NCI-H2227 treated with DMSO at 0.1 percent for 48 hours (cell line): ENCODE results near the gene KCNA1.

Experiments used
- DNase-seq: peaks from one replicate; lab custom pipeline; 2025; lab: John Stamatoyannopoulos, UW

Gene KCNA1

DNA sequence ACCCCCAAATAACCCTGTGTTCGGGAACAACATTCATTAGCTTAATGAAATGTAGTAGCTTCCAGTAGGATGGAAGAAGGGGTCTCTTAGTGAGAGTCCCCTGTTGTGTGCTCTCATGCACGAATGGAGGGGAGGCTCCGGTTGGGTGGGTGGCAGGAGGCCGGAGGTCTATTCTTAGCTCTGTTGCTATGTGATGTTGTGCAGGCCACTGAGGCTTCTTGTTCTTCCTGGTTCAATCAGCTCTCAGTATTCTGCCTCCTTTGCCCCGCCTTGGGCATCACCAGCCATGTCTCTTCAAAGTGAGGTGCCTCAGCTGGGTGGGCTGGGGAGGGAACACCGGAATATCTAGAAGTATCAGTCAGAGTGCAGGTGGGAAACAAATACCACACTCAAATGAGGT is 50.8 kb downstream of the KCNA1 start:
- no peak for DNase-seq

GRCh38 chr12:4961311-4961710 is 51.6 kb downstream of the KCNA1 start:
- DNase-seq: no peak

DNA sequence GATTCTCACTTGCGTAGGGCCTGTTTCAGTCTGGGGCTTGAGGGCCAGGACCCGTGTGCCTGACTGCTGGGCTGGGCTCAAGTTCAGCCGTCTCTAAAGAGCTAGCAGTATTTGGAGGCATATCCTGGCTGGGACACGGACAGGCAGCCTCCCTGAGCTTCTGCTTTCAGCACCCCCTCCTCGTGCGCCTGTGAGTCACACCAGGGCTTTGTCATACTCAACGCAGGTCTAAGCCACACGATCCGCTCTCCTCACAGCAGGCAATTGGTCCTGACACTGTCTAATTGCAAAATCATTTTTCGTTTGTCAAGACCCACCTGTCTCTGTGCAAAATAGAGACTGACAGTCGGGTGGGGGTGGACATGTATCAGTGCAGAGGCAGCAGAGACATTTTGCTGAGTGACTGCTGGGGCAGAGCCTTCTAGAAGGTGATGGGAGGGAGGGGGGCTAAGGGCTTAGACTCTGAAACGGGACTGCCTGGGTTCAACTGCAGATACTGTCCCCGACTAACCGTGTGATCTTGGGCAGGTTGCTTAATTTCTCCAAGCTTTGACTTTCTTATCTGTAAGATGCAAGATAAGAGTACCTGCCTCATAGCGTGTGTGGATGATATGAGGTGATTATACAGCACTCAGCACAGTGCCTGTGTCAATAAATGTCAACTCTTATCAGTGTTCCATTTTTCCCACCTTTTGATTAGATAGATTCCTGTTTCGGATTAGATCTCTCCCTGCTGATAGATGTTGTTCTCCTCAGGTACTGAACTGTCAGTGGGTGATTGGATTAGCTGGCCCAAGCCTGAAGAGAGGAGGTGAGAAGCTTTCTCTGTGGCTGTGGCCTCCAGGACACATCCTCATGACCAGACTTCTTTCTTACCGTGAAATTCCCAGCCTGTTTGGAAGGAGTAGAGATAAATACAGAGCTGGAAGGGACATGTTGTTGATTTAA is 53.1 kb downstream of the KCNA1 start:
- DNase-seq: no peak
